Esophagus muscularis mucosa (tissue), 4 donors: ENCODE measurements around the gene FANCE. TPM values are rescaled to one million over a fixed set of nuclear protein-coding genes. Genes with fewer than 3 reads are reported as not detected.
"Not testable (repeated sequence)": the region's sequence is repeated elsewhere in the genome, so short reads cannot be mapped to it uniquely, and the experiment has no call there.

Source experiments
- DNase-seq: peaks from one replicate; pipeline ENCODE4 v3.0.0-alpha.2; 2017; ENCODE audit errors: extremely low spot score
- H3K27ac ChIP-seq, 4 donors: fragments of 200-600 bp; sonication (generic); replicated peaks in 1 of 4; 1 replicate in 3 of 4; 2 replicates in 1 of 4; pipeline ENCODE4 v1.5.1; 2016 to 2019; ENCODE audit warnings: mild to moderate bottlenecking in 1 of 4
- H3K27me3 ChIP-seq, 4 donors: fragments of 200-600 bp; sonication (generic); one replicate each; pipeline versions ENCODE4 v1.5.1 to v1.6.0; 2016 to 2019
- H3K36me3 ChIP-seq, 4 donors: fragments of 200-600 bp; sonication (generic); one replicate each; pipeline ENCODE4 v1.5.1; 2016 to 2019
- H3K4me1 ChIP-seq, 4 donors: fragments of 200-600 bp; sonication (generic); one replicate each; pipeline ENCODE4 v1.5.1; 2016 to 2019
- H3K4me3 ChIP-seq, 4 donors: fragments of 200-600 bp; sonication (generic); 1 replicate in 2 of 4; 2 replicates in 2 of 4; pipeline ENCODE4 v1.5.1; 2016 to 2019; ENCODE audit warnings: mild to moderate bottlenecking in 4 of 4, moderate library complexity in 1 of 4
- H3K9me3 ChIP-seq, 4 donors: fragments of 200-600 bp; sonication (generic); 1 replicate in 3 of 4; 2 replicates in 1 of 4; pipeline ENCODE4 v1.5.1; 2016 to 2019
- EP300 ChIP-seq: sonication (generic); formaldehyde crosslinking; IDR thresholded peaks from one replicate; pipeline ENCODE4 v1.6.1; 2017; ENCODE audit warnings: antibody characterized with exemption
- POLR2A ChIP-seq: fragments of 450-650 bp; IDR thresholded peaks from one replicate; pipeline ENCODE4 v1.6.1; 2017; ENCODE audit warnings: antibody characterized with exemption, moderate library complexity, mild to moderate bottlenecking, low read depth
- POLR2AphosphoS5 ChIP-seq, 2 donors: sonication (generic); formaldehyde crosslinking; IDR thresholded peaks; one replicate each; pipeline ENCODE4 v1.6.1; 2017; ENCODE audit warnings: antibody characterized with exemption in 2 of 2
- WGBS: methylation state at CpG from one replicate; pipeline ENCODE4 v1.1.5; 2018; 5-methylcytosine and 5-hydroxymethylcytosine counted together
- intact Hi-C: fragments of 100-400 bp; cut with DNase I; formaldehyde crosslinking; loops from one replicate; pipeline ENCODE4 v1.15.1; 2023
- total RNA-seq, 4 donors: library from RNA; depleted of rRNA; stranded (reverse); fragments of >200 nt; gene quantifications; one replicate each; pipeline versions ENCODE4 v1.1.0 to v1.2.1, GENCODE V29; 2016
- TF ChIP-seq, protein P1 (sequence below), 3 experiments: fragments of 200-600 bp in 2 of 3; fragments of 450-650 bp in 1 of 3; sonication (generic) in 2 of 3; IDR thresholded peaks; one replicate each; pipeline ENCODE4 v1.5.1; 2017 to 2019; ENCODE audit warnings: antibody characterized with exemption in 3 of 3, mild to moderate bottlenecking in 2 of 3, moderate library complexity in 1 of 3

FANCE gene
- total RNA-seq, 4 donors from 2014 or later, result 1.7 to 6.3 (median 5.0) TPM

DNA sequence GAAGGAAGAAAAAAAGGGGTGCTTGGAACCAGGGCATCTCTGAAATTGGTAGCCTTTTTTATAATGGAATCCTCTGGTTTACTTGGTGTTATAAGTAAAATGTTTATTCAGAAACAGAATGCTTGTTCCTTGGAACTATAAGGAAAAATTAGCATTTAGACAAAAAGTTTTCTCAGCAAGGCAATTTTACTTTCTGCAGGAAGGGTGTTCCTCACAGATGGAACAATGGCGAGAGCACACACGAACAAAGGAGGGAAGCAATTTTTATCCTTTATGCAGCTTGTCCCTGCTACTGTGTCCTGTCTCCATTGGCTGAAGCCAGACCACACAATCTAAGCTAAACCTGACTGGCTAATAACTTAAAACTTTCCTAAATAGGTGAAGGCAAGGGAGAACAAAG, 22.7 kb upstream of the FANCE start:
- 89% methylated on average over 2 of the region's 2 CpGs for WGBS
- no peak overlapping the region for H3K27ac ChIP-seq
- no peak overlapping the region for H3K4me3 ChIP-seq
- intact Hi-C loops, result no loop called here
- H3K4me1 ChIP-seq, result peaks cover 0 to 16% (median 8%) of the 10 kb centered on the region in 4 donors
- H3K27me3 ChIP-seq, result no peaks in the 10 kb centered on the region
- no peak for TF ChIP-seq POLR2A
- TF ChIP-seq, protein P1, sequence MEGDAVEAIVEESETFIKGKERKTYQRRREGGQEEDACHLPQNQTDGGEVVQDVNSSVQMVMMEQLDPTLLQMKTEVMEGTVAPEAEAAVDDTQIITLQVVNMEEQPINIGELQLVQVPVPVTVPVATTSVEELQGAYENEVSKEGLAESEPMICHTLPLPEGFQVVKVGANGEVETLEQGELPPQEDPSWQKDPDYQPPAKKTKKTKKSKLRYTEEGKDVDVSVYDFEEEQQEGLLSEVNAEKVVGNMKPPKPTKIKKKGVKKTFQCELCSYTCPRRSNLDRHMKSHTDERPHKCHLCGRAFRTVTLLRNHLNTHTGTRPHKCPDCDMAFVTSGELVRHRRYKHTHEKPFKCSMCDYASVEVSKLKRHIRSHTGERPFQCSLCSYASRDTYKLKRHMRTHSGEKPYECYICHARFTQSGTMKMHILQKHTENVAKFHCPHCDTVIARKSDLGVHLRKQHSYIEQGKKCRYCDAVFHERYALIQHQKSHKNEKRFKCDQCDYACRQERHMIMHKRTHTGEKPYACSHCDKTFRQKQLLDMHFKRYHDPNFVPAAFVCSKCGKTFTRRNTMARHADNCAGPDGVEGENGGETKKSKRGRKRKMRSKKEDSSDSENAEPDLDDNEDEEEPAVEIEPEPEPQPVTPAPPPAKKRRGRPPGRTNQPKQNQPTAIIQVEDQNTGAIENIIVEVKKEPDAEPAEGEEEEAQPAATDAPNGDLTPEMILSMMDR (IDR thresholded peaks at IDR 0.05), result no peak
- peaks cover 7 to 32% (median 31%) of the 10 kb centered on the region in 4 donors for H3K36me3 ChIP-seq
- DNase-seq, result no peak
- peaks cover 0 to 13% (median 12%) of the 10 kb centered on the region in 4 donors for H3K9me3 ChIP-seq

DNA sequence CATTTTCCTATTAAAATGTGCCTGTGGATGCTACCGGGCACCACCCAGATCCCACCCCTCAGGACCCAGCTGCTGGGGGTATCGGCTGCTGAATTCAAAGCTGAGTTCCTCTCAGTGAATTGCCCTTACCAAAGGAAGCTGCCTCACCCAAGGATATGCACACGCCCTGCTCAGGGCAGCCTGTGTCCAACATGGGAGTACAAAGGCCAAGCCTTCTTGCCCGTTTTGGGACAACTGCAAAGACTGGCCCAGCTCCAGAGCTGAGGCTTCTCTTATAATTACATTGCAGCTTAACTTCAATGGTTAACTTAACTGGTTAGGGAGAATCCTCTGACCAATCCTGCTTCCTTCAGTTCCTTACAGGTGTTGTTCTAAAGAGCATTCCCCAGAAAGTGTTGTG, 19.8 kb upstream of the FANCE start:
- no peak overlapping the region for H3K4me3 ChIP-seq

DNA sequence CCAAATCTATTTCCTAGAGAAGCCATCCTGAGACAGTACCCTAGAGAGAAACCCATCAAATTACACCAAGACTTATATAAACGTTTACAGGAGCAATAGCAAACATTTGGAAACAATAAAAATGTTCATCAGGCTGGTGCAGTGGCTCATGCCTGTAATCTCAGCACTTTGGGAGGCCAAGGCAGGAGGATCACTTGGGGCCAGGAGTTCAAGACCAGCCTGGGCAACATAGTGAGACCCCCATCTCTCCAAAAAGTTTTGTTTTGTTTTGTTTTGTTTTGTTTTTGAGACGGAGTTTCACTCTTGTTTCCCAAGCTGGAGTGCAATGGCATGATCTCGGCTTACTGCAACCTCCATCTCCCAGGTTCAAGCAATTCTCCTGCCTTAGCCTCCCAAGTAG, 19.4 kb upstream of the FANCE start:
- intact Hi-C loops, DNase-seq, H3K4me3 ChIP-seq, H3K27ac ChIP-seq, H3K36me3 ChIP-seq, H3K27me3 ChIP-seq: not testable (repeated sequence)
- Histone ChIP-seq H3K4me1 (peaks cover 3 to 12% (median 7%) of the 10 kb centered on the region in 4 donors), H3K9me3 (peaks cover 0 to 13% (median 12%) of the 10 kb centered on the region in 4 donors)
- 74% methylated on average over 3 of the region's 3 CpGs for WGBS

More for the DNA sequence above, 19.8 kb upstream of the FANCE start:
- WGBS, result 59% methylated on average over 4 of the region's 4 CpGs
- intact Hi-C loops, result no loop called here
- no peak overlapping the region for H3K27ac ChIP-seq
- peaks cover 0 to 4% (median 3%) of the 10 kb centered on the region in 4 donors for H3K36me3 ChIP-seq
- DNase-seq, result no peak
- no peaks in the 10 kb centered on the region for H3K27me3 ChIP-seq
- peaks cover 0 to 13% (median 12%) of the 10 kb centered on the region in 4 donors for H3K9me3 ChIP-seq
- peaks cover 7 to 14% (median 8%) of the 10 kb centered on the region in 4 donors for H3K4me1 ChIP-seq
- TF ChIP-seq POLR2AphosphoS5 (IDR thresholded peaks at IDR 0.05) (no peak), POLR2A (no peak), EP300 (no peak)
- TF ChIP-seq, protein P1 (IDR thresholded peaks at IDR 0.05), result no peak

DNA sequence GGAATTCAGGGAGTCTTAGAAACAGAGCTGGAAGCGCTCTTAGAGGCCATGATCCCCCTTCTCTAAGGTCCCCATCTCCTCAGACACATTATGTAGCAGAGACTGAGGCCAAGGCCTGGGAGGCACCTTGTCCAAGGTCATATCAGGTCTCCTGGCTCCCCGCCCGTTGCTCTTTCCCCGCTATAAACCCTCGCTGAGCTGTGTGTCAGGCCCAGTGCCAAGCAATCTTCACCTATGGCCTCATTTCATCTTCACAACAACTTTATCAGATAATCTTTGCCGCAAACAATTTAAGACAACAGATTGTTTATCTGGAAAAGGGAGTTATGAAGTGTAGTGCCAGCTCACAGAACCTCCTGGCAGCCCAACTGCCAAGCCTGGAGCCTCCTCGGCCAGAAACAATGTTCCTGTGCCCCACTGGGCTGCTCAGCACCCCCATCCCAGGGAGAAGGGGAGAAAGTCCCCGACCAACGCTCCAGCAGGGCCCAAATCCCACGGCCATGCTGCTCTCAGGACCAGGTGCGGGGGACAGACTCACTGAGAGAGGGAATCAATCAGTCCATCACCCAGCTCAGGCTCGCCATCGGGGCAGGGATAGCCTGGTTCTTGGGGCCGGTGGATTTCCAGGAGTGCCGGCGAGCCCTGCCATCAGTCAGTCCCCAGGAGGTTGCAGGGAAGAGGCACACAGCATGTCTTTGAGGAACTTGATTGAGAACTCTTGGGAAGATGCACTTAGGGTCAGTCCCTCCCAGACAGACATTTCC, 16.9 kb upstream of the FANCE start:
- no peak for DNase-seq
- Histone ChIP-seq H3K36me3 (no peaks in the 10 kb centered on the region), H3K27ac (no peak overlapping the region), H3K4me3 (no peak overlapping the region), H3K9me3 (no peaks in the 10 kb centered on the region), H3K27me3 (no peaks in the 10 kb centered on the region), H3K4me1 (peaks cover 0 to 9% (median 7%) of the 10 kb centered on the region in 4 donors)
- no peak for TF ChIP-seq EP300
- no peak for TF ChIP-seq POLR2AphosphoS5 (IDR thresholded peaks at IDR 0.05)
- TF ChIP-seq, protein P1 (IDR thresholded peaks at IDR 0.05), result no peak
- TF ChIP-seq POLR2A, result no peak
- intact Hi-C loops, result no loop called here
- WGBS, result 84% methylated on average over 11 of the region's 16 CpGs

DNA sequence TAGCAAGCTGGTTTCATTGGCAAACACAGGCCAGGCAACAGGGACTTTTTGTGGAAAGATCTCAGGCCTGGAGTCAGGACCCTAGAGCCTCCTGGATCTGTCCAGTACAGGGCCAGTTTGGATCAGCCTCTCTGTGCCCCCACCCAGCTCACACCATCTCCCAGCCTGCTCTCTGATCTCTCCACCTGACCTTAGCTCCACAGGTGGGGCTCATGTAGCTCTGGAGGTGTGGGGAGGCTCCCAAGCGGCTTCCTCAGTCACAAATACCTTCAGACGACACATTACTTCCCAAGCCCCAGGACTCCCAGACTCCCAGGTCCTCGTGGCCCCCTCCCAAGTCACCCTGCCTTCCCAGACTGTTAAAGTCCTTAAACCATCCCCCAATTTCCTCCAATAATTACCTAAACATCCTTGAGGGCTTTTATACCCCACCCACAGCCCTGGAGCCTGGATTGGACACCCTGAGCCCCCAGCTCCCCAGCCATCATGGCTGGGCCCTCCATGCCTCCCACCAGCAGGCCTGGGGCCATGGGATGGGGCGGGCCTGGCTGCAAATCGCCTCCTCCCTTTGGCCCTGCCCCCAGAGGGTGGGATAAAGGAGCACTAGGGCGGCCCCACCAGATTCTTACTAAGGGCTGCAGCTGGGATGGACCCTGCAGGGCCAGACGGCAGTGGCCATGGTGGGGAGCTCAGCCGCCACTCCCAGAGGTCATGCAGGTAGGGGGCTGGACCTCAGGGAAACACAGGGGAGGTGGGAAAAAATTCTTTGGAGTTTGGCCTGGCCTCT, 15.9 kb upstream of the FANCE start:
- Histone ChIP-seq H3K27ac (no peak overlapping the region), H3K36me3 (no peaks in the 10 kb centered on the region), H3K4me1 (peaks cover 0 to 9% (median 7%) of the 10 kb centered on the region in 4 donors), H3K4me3 (no peak overlapping the region), H3K9me3 (no peaks in the 10 kb centered on the region), H3K27me3 (no peaks in the 10 kb centered on the region)
- no peak for DNase-seq
- WGBS, result 89% methylated on average over 8 of the region's 8 CpGs
- no peak for TF ChIP-seq EP300
- no peak for TF ChIP-seq POLR2A
- TF ChIP-seq, protein P1 (IDR thresholded peaks at IDR 0.05), result no peak
- TF ChIP-seq POLR2AphosphoS5 (IDR thresholded peaks at IDR 0.05), result no peak
- intact Hi-C loops, result no loop called here

DNA sequence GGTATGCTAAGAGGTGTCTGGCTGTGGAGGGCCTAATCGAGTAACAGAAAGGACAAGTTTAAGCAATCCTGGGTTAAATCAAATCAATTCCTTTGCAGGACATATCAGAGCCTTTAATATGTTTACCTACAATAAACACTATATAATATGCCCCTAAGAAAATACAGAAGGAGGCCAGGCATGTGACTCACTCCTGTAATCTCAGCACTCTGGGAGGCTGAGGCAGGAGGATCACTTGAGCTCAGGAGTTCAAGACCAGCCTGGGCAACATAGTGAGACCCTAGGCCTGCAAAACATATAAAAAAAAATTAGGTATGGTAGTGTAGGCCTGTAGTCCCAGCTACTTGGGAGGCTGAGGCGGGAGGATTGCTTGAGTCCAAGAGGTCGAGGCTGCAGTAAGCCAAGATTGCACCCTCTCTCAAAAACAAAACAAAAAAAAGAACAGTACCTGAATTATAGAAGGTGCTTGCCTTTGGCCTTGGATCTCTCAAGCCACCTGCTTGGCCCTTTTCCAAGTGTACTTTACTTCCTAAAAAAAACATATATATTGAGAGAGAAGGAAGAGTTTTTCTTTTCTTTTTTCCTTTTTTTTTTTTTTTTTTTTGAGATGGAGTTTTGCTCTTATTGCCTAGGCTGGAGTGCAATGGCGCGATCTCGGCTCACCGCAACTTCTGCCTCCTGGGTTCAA, 13.6 kb upstream of the FANCE start:
- intact Hi-C loops, H3K27ac ChIP-seq, DNase-seq, H3K4me1 ChIP-seq, H3K9me3 ChIP-seq, H3K36me3 ChIP-seq, H3K4me3 ChIP-seq, H3K27me3 ChIP-seq: not testable (repeated sequence)
- WGBS, result 88% methylated on average over 7 of the region's 7 CpGs
